ENCODE data around the gene CNTNAP5. TPM values are rescaled to one million over a fixed set of nuclear protein-coding genes. Genes with fewer than 3 reads are reported as not detected.

CNTNAP5 gene
- total and polyA plus RNA-seq, 9 of the 15 experiments (the other 6 are each of a cell fraction or from before 2014, with no cell fraction given), result not detected

DNA sequence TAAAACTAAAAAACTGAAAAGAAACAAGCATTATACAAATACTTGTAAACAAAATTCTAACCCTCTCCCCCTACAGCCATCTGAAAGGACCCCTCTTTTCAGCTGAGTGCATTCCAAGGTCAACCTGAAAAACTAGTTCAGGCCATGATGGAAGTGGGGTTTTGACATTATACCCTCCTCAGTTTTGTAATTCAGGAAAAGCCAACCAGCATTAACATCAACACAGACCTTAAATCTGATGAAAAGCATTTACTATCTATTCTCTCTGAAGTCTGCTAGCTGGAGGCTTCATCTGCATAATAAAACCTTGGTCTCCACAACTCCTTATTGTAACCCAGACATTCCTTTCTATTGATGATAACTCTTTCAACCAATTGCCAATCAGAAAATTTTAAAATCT lies 302.2 kb downstream of the CNTNAP5 start:
- no peak for DNase-seq (ENCODE audit: extremely low read depth in 1 of 4, low spot score in 3 of 4)
- CTCF ChIA-PET (ENCODE audit: low intra/inter-chr PET ratio), result no interaction called here
- in situ Hi-C loops (cut with MboI), result no loop called here
- no peak overlapping the region for H3K4me3 ChIP-seq
- H3K9me3 ChIP-seq (replicated peaks; ENCODE audit: control insufficient read depth, insufficient read depth, low read depth, low read length), result no peaks in the 10 kb centered on the region
- no peak overlapping the region for H3K4me2 ChIP-seq (ENCODE audit: insufficient read depth, low read length)
- H3K4me1 ChIP-seq (replicated peaks in 1 of 2; ENCODE audit: control insufficient read depth in 2 of 2, insufficient read depth in 2 of 2, low read length in 2 of 2), result no peaks in the 10 kb centered on the region
- no TSS peak for BruUV-seq (replicated peaks)
- H3K9me1 ChIP-seq (ENCODE audit: control insufficient read depth, insufficient read depth, low read length), result no peaks in the 10 kb centered on the region
- no peak for FAIRE-seq
- H3K27me3 ChIP-seq (ENCODE audit: control insufficient read depth in 2 of 2, insufficient read depth in 2 of 2, low read length in 2 of 2), result no peaks in the 10 kb centered on the region
- ATAC-seq, result no peak
- H3K36me3 ChIP-seq (ENCODE audit: control insufficient read depth, insufficient read depth, low read length), result no peaks in the 10 kb centered on the region
- H3K9ac ChIP-seq (ENCODE audit: insufficient read depth in 1 of 2, low read depth in 2 of 2, low read length in 2 of 2), result no peak overlapping the region
- no peak overlapping the region for H2AFZ ChIP-seq (ENCODE audit: low read depth, low read length)
- H3K79me2 ChIP-seq (ENCODE audit: control insufficient read depth, insufficient read depth, low read length), result no peaks in the 10 kb centered on the region
- H3K27ac ChIP-seq (ENCODE audit: extremely low read depth, low read depth, low read length), result no peak overlapping the region
- TF ChIP-seq MAZ (CRISPR knock-in tag; conservative IDR thresholded peaks at IDR 0.05 in 1 of 2, IDR thresholded peaks at IDR 0.05 in 1 of 2) (no peak), TEAD2 (tag; IDR thresholded peaks at IDR 0.05) (no peak), NCOA1 (IDR thresholded peaks at IDR 0.05; ENCODE audit: low read depth) (no peak), ZEB2 (IDR thresholded peaks at IDR 0.05) (no peak), ZNF444 (CRISPR knock-in tag; IDR thresholded peaks at IDR 0.05) (no peak), CAMTA2 (CRISPR knock-in tag; conservative IDR thresholded peaks at IDR 0.05) (no peak), DPF2 (IDR thresholded peaks at IDR 0.05) (no peak), ZNF589 (CRISPR knock-in tag; IDR thresholded peaks at IDR 0.05; ENCODE audit: low read depth) (no peak), ZBTB1 (CRISPR knock-in tag; IDR thresholded peaks at IDR 0.05; ENCODE audit: borderline replicate concordance, low read depth) (no peak), CBX8 (IDR thresholded peaks at IDR 0.05; ENCODE audit: borderline replicate concordance, extremely low read depth, low read depth, low read length, poor library complexity, severe bottlenecking) (no peak), ZNF79 (CRISPR knock-in tag; IDR thresholded peaks at IDR 0.05; ENCODE audit: low read depth) (no peak), MAFF (IDR thresholded peaks at IDR 0.05; ENCODE audit: low read length) (no peak)
- POLR2A ChIA-PET, result interaction anchor here (0.6 kb wide), 1 partner anchor 56 kb away, joined by 4 read pairs; no protein-coding TSS in a partner anchor
- no peaks in the 10 kb centered on the region for H4K20me1 ChIP-seq (replicated peaks; ENCODE audit: control insufficient read depth, insufficient read depth, low read length)
- intact Hi-C loops (cut with micrococcal nuclease), result no loop called here

Data from K562 (cell line).